Left hindlimb (tissue), 1 donor: Measurements from ENCODE around the gene CCT7.
"Not testable (repeated sequence)": the region's sequence is repeated elsewhere in the genome, so short reads cannot be mapped to it uniquely, and the experiment has no call there.

Experiments
- DNase-seq: peaks from one replicate; pipeline ENCODE4 v3.0.0-alpha.2; 2018

The CCT7 gene

GRCh38 chr2:73233932-73234832 is at the start of gene CCT7:
Gene CCT7, plus strand, starts transcription at chr2:73234308. Its CDS starts 71 bp downstream, at chr2:73234379.
- peak; percentile 92 for DNase-seq

- no peak for DNase-seq
These were observed 48.1 kb upstream of the CCT7 start for GRCh38 chr2:73185965-73186364.

DNA sequence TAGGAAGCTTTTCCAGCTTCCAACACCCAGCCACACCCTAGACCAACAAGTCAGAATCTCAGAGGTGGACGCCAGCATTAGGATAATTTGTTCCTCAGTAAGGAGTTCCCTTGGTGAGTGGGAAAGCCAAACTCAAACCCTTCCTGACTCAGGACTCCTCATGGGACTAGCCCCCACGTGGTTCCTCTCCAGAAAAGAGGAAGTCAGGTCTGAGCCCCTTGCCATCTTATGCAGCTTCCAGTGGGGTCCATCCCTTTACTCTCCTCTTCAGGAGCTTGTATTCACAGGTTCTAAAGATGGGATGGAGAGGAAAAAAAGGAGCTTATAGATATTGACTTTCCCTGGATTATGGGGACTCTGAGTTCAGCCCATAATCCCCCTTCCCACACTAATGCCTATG is 46.6 kb upstream of the CCT7 start:
- no peak for DNase-seq

DNA sequence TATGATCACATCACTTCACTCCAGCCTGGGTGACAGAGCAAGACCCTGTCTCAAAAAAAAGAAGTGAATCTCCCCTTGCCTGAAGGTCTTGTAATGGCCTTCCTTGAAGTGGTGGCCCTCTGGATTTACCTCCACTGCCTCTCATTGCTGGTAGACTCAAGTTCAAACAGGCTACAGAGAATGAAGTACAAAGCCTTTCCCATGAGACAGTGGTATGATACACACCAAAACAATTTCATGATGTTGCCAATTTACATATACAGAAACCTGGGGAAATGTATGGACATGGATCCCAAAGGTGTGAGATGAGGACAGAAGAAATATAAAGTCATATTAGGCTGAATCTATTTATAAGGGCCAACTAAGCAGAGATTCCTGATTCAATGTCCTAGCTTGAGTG is 36.5 kb upstream of the CCT7 start:
- no peak for DNase-seq

GRCh38 chr2:73200281-73200680 is 33.8 kb upstream of the CCT7 start:
- not testable (repeated sequence) for DNase-seq

GRCh38 chr2:73202156-73203054 is 31.7 kb upstream of the CCT7 start, which contains the start of gene NOTO:
Gene NOTO, plus strand, starts transcription at chr2:73202574. Its CDS starts 93 bp downstream, at chr2:73202667.
- no peak for DNase-seq

- DNase-seq, result no peak
These were observed 30.9 kb upstream of the CCT7 start for GRCh38 chr2:73203055-73203681.

DNA sequence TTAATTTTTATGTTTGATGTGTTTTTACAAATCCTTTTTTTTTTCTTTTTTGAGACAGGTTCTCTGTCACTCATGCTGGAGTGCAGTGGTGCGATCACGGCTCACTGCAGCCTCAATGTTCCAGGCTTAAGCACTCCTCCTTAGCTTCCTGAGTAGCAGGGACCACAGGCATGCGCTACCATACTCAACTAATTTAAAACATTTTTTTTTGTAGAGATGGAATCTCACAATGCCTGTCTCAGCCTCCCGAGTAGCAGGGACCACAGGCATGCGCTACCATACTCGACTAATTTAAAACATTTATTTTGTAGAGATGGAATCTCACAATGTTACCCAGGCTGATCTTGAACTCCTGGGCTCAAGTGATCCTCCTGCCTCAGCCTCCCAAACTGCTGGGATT is 28.5 kb upstream of the CCT7 start:
- DNase-seq, result no peak

DNA sequence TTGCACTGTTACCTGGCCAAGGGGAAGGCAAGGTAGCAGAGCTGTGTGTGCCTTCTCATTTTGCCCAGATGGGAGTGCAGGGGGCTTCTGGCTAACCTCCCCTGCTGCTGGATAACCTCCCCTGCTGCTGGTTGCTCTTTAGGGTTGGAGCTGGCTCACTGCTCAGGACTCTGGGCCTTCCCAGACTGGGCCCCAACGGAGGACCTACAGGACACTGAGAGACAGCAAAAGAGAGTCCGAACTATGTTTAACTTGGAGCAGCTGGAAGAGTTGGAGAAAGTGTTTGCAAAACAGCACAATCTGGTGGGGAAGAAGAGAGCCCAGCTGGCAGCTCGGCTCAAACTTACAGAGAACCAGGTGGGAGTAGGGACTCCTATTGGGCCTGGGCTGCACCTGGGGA is 25.9 kb upstream of the CCT7 start:
- no peak for DNase-seq

GRCh38 chr2:73210019-73210418 is 24.1 kb upstream of the CCT7 start:
- no peak for DNase-seq

DNA sequence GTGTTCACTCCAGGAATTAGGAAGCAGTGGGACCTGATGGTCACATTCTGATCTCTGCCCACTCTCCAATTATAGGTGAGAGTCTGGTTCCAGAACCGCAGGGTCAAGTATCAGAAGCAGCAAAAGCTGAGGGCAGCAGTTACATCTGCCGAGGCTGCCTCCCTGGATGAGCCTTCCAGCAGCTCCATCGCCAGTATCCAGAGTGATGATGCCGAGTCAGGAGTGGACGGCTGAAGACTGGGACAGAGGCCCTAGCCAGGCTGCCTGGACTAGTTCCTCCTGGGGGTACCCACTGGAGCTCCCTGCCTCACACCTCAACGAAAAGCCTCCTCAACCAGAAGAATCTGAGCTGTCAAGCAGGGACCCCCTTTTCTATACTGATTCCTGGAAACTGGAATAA is 23.4 kb upstream of the CCT7 start:
- DNase-seq, result no peak

DNA sequence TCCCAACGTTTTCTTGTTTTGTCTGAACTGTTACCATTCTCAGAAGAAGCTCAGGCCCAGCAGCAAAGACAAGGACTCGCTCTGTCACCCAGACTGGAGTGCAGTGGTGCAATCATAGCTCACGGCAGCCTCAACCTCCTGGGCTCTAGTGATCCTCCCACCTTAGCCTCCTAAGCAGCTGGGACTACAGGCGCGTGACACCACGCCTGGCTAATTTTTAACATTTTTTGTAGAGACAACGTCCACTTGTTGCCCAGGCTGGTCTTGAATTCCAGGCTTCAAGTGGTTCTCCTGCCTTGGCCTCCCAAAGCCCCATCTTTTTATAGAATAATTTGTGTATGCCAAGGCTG is 22.0 kb upstream of the CCT7 start:
- DNase-seq, result no peak

- DNase-seq, result peak; percentile 56
These were observed 21.5 kb upstream of the CCT7 start for GRCh38 chr2:73212448-73213176.

DNA sequence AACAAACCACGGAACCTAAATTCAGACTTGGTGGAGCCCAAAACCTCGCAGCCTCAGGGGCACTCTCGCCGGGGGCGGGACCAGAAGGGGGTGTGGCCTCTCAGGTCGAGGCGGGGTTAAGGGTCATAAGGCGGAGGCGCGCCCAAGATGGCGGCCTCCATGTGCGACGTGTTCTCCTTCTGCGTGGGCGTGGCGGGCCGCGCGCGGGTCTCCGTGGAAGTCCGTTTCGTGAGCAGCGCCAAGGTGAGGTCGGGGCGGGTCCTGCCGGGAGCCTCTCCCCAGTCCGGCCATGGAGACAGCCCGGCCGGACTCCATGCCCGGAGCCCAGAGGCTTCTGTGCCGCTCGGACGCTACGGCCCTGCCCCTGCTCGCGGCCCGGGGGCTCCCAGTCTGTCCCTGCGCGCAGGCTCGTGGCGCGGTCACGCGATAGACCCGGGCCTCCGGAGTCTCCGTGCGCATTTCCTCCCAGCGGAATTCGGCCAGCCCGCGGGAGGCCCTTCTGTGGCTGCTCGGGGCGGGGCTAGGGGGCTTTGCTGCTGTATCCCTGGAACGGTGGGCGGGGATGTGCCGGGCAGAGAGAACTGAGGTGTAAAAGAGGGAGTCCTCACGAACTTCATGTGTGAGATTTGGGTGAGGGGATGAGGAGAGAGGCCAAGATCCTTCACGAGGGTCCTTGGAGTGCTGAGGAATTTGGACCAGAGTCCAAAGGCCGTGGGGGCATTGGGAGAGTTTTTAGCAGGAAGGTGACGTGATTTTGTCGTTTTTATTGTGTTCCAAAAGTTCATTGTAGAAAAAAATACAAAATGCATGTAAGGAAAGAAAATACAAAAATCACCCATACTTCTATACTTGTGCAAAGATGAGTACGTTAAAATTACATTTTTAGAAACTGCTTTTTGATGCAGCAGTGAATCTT is 19.7 kb upstream of the CCT7 start, which contains the start of gene SMYD5:
TSS of gene SMYD5 (plus strand) at position 126 of the 916 bp plus-strand sequence. CDS start at position 148, 22 bp downstream.
- DNase-seq, result peak; percentile 88

GRCh38 chr2:73215254-73215653 is 18.9 kb upstream of the CCT7 start:
- no peak for DNase-seq

DNA sequence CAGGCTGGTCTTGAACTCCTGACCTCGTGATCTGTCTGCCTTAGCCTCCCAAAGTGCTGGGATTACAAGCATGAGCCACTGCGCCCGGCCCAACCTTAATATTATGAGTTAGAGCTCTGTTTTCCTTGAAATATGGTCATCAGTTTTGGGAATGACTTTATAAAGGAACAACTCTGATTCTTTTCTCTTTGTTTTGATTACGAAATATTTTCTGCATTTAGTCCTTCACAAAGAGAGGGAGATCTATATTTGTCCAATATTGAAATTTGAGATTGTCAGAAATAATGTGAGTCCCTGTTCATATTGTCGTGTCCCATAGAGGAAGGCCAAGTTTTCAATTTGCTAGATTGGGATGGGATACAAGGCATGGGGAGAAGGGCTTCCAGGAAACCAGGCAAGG is 16.9 kb upstream of the CCT7 start:
- no peak for DNase-seq

DNA sequence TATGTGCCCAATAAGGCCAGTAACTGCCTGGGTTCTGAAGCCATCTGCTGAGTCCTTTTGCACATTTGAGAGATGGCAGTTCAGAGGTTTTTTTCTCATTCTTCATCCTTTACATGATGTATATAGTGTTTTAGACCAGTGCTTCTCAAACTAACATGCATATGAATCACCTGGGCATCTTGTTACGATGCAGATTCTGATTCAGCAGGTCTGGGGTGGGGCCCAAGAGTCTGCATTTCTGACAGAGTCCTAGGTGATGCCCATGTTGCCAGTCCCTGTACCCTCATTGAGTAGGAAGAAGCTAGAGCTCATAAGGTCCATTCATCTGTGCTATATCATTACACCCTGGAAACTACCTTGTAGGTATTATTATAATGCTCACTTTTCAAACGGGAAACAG is 16.3 kb upstream of the CCT7 start:
- no peak for DNase-seq

DNA sequence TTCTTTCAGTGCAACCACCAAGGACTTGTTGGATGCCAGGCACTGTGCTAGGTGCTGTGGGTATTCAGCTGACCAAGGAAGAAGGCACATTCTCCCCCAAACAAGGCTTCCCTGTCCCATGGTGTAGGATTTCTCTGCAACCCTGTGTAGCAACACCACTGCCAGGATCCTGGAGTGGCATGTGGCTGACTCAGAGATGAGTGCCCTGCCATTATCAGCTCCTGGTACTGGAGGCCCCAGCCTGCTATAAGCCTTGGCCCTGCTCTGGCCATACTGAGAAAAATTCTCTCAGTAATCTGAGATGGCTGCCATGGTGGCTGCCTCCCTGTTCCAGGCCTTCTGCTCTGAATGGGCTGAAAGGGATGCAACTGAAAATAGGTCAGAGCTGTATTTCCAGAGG is 15.8 kb upstream of the CCT7 start:
- DNase-seq, result no peak

GRCh38 chr2:73223821-73224220 is 10.3 kb upstream of the CCT7 start:
- DNase-seq, result no peak

- DNase-seq, result no peak
These were observed 8.4 kb upstream of the CCT7 start for GRCh38 chr2:73225513-73226360.
